Transverse colon (tissue), 3 donors: ENCODE measurements around the gene CLDN14.

Experiments
- POLR2A ChIP-seq: fragments of 450-650 bp; IDR thresholded peaks from one replicate; pipeline ENCODE4 v1.6.1; 2016; ENCODE audit warnings: antibody characterized with exemption, mild to moderate bottlenecking, moderate library complexity
- TF ChIP-seq, protein P1 (sequence below), 5 experiments: fragments of 200-600 bp in 3 of 5; fragments of 450-650 bp in 2 of 5; sonication (generic) in 3 of 5; IDR thresholded peaks; 1 replicate in 2 of 5; 2 replicates in 3 of 5; pipeline ENCODE4 v1.5.1; 2016 to 2017; ENCODE audit warnings: antibody characterized with exemption in 5 of 5, inconsistent platforms in 3 of 5, mild to moderate bottlenecking in 2 of 5, moderate library complexity in 1 of 5

DNA sequence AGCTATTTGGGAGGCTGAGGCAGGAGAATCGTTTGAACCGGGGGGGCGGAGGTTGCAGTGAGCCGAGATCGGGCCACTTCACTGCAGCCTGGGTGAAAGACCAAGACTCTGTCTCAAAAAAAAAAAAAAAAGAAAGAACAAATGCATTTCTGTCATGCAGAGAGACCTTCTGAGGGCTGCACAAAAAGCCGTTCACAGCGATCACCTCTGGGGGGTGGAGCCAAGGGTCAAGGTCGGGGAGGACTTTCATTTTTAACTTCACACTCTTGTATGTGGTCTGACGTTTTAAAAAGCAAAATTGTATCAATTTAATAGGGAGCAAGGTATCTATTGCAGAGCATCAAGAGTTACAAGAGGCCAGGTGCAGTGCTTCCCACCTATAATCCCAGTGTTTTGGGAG, 26.6 kb upstream of the CLDN14 start:
- no peak for TF ChIP-seq POLR2A
- TF ChIP-seq, protein P1, sequence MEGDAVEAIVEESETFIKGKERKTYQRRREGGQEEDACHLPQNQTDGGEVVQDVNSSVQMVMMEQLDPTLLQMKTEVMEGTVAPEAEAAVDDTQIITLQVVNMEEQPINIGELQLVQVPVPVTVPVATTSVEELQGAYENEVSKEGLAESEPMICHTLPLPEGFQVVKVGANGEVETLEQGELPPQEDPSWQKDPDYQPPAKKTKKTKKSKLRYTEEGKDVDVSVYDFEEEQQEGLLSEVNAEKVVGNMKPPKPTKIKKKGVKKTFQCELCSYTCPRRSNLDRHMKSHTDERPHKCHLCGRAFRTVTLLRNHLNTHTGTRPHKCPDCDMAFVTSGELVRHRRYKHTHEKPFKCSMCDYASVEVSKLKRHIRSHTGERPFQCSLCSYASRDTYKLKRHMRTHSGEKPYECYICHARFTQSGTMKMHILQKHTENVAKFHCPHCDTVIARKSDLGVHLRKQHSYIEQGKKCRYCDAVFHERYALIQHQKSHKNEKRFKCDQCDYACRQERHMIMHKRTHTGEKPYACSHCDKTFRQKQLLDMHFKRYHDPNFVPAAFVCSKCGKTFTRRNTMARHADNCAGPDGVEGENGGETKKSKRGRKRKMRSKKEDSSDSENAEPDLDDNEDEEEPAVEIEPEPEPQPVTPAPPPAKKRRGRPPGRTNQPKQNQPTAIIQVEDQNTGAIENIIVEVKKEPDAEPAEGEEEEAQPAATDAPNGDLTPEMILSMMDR (IDR thresholded peaks at IDR 0.05): no peak
